ENCODE results near the gene ANXA6. TPM values are rescaled to one million over a fixed set of nuclear protein-coding genes. Genes with fewer than 3 reads are reported as not detected.
A peak's percentile ranks its signal among the peaks of the same experiment; 100 is the strongest.

Gene ANXA6
- total and polyA plus RNA-seq, 2 of the 4 experiments (the other 2 are of a cell fraction), result 355 to 610 TPM

GRCh38 chr5:151095341-151096000 lies 62.1 kb downstream of the ANXA6 start:
- peak; percentile 15 for ATAC-seq (ENCODE audit: low read depth)
- ChIA-PET CTCF (no interaction called here), POLR2A (ENCODE audit: unreplicated experiment) (no interaction called here)

More at GRCh38 chr5:151095341-151096000, 62.1 kb downstream of the ANXA6 start:
- H2AFZ ChIP-seq (replicated peaks; ENCODE audit: low read length, poor library complexity), result peak overlapping the region; percentile 46
- H4K5ac ChIP-seq (ENCODE audit: low read depth, low read length), result peak overlapping the region; percentile 62
- peak overlapping the region; percentile 67 for H2AK5ac ChIP-seq (ENCODE audit: low read depth, low read length)
- H3K4ac ChIP-seq (ENCODE audit: low read depth, low read length), result peak overlapping the region; percentile 65
- H3K4me3 ChIP-seq (ENCODE audit: insufficient read depth, low read depth, low read length), result no peak overlapping the region
- H2BK5ac ChIP-seq (ENCODE audit: low read depth, low read length, poor library complexity, severe bottlenecking), result peak overlapping the region; percentile 39
- no peak overlapping the region for H3K4me2 ChIP-seq (ENCODE audit: low read depth, low read length)
- peaks cover 0 to 13% of the 10 kb centered on the region in 2 experiments; a peak in 1 of 4 replicates for H3K79me1 ChIP-seq (ENCODE audit: low read depth in 1 of 2, low read length in 2 of 2)
- peak overlapping the region; percentile 55 for H3K23ac ChIP-seq (ENCODE audit: low read depth, low read length)
- WGBS, 2 experiments (ENCODE audit: extremely low coverage in 2 of 2, insufficient read length in 1 of 2), result 77% methylated on average over 2 of the region's 5 CpGs; no CpG with 5 or more reads in 1 of the 2 experiments
- H3K9ac ChIP-seq (ENCODE audit: low read depth, low read length), result no peak overlapping the region
- H3K4me1 ChIP-seq (ENCODE audit: control insufficient read depth, insufficient read depth, low read length), result peaks cover 22% of the 10 kb centered on the region
- in situ Hi-C loops (cut with MboI; ENCODE audit: low sequenced_read_pairs), result no loop called here
- H3K9me3 ChIP-seq (ENCODE audit: control insufficient read depth, insufficient read depth, low read length), result no peaks in the 10 kb centered on the region
- no peak overlapping the region; the same call in 1 of the 2 replicates for H4K91ac ChIP-seq (ENCODE audit: insufficient read depth, low read depth, low read length)
- no TSS peak for BruUV-seq (replicated peaks)
- H3K36me3 ChIP-seq (ENCODE audit: control insufficient read depth, insufficient read depth, low read length), result peaks cover 9% of the 10 kb centered on the region
- H2AK9ac ChIP-seq (replicated peaks; ENCODE audit: low read depth, low read length, poor library complexity), result peak overlapping the region; percentile 75
- H2BK20ac ChIP-seq (ENCODE audit: low read depth, low read length), result peak overlapping the region; percentile 50; the same call in 1 of the 2 replicates
- peak overlapping the region; percentile 55 for H2BK120ac ChIP-seq (ENCODE audit: low read depth, low read length)
- H2BK15ac ChIP-seq (ENCODE audit: low read depth, low read length), result peak overlapping the region; percentile 85; the same call in 1 of the 3 replicates
- intact Hi-C loops (cut with micrococcal nuclease), result no loop called here
- DNase-seq, result no peak
- dilution Hi-C loops (cut with HindIII; ENCODE audit: low sequenced_read_pairs, unreplicated experiment), result no loop called here
- H3K9me1 ChIP-seq (ENCODE audit: insufficient read depth, low read length), result peaks cover 30% of the 10 kb centered on the region
- peak overlapping the region; percentile 62 to 92; a peak in 2 of 4 replicates for H4K8ac ChIP-seq (ENCODE audit: low read depth in 2 of 2, low read length in 2 of 2)
- TF ChIP-seq USF2 (IDR thresholded peaks at IDR 0.05; ENCODE audit: low read depth, low read length) (no peak), MAZ (IDR thresholded peaks at IDR 0.05; ENCODE audit: borderline replicate concordance, low read depth, low read length) (no peak), ELK1 (IDR thresholded peaks at IDR 0.05; ENCODE audit: borderline replicate concordance, low read depth, low read length) (no peak), CTCF (conservative IDR thresholded peaks at IDR 0.05; ENCODE audit: low read depth, low read length) (no peak), MAFK (IDR thresholded peaks at IDR 0.05; ENCODE audit: low read depth, low read length) (no peak), SMC3 (IDR thresholded peaks at IDR 0.05; ENCODE audit: low read depth, low read length) (no peak), POLR2A (IDR thresholded peaks at IDR 0.05; ENCODE audit: low read depth, low read length) (no peak), NFE2L2 (IDR thresholded peaks at IDR 0.05; ENCODE audit: low read depth, low read length) (no peak), RCOR1 (IDR thresholded peaks at IDR 0.05; ENCODE audit: insufficient replicate concordance, low read length) (no peak), RFX5 (IDR thresholded peaks at IDR 0.05; ENCODE audit: low read depth, low read length) (no peak), CHD1 (IDR thresholded peaks at IDR 0.05; ENCODE audit: low read depth, low read length) (no peak), RAD21 (IDR thresholded peaks at IDR 0.05; ENCODE audit: low read length) (no peak), FOS (IDR thresholded peaks at IDR 0.05; ENCODE audit: low read depth, low read length) (no peak)
- peak overlapping the region; percentile 62 for H3K14ac ChIP-seq (replicated peaks; ENCODE audit: low read depth, low read length)
- H3K27me3 ChIP-seq (ENCODE audit: control insufficient read depth, insufficient read depth, low read length), result no peaks in the 10 kb centered on the region
- H3K27ac ChIP-seq (ENCODE audit: insufficient read depth, low read length), result peak overlapping the region; percentile 44
- H3K18ac ChIP-seq (ENCODE audit: low read depth, low read length), result peak overlapping the region; percentile 7
- H3K56ac ChIP-seq (ENCODE audit: extremely low read depth, insufficient read depth, low read length), result no peak overlapping the region
- peaks cover 3% of the 10 kb centered on the region; the same call in 1 of the 2 replicates for H4K20me1 ChIP-seq (ENCODE audit: insufficient read depth, low read length)

All from IMR-90 (cell line).